ENCODE results near the gene BEX4.
"Not testable (repeated sequence)": the region's sequence is repeated elsewhere in the genome, so short reads cannot be mapped to it uniquely, and the experiment has no call there.

Gene BEX4

GRCh38 chrX:103214870-103215424, at the start of gene BEX4:
TSS of gene BEX4 (plus strand) at chrX:103215108. CDS start at chrX:103216154, 1,046 bp downstream.
- DNase-seq (ENCODE audit: low read depth, low spot score), result peak; percentile 42

GRCh38 chrX:103170216-103170615, 44.7 kb upstream of the BEX4 start:
- DNase-seq (ENCODE audit: low read depth, low spot score), result no peak

GRCh38 chrX:103171353-103171752, 43.6 kb upstream of the BEX4 start:
- DNase-seq (ENCODE audit: low read depth, low spot score), result no peak

GRCh38 chrX:103175256-103175655, 39.7 kb upstream of the BEX4 start:
- DNase-seq (ENCODE audit: low read depth, low spot score), result not testable (repeated sequence)

GRCh38 chrX:103175944-103176753, 38.8 kb upstream of the BEX4 start:
- DNase-seq (ENCODE audit: low read depth, low spot score), result no peak

- DNase-seq (ENCODE audit: low read depth, low spot score), result no peak
Observed at GRCh38 chrX:103177556-103177955, 37.4 kb upstream of the BEX4 start.

GRCh38 chrX:103183912-103184311, 31.0 kb upstream of the BEX4 start:
- peak; percentile 5 for DNase-seq (ENCODE audit: low read depth, low spot score)

- DNase-seq (ENCODE audit: low read depth, low spot score), result no peak
Observed at GRCh38 chrX:103187953-103188475, 26.9 kb upstream of the BEX4 start.

GRCh38 chrX:103197721-103198306, 17.1 kb upstream of the BEX4 start:
- DNase-seq (ENCODE audit: low read depth, low spot score), result no peak

- DNase-seq (ENCODE audit: low read depth, low spot score), result not testable (repeated sequence)
Observed at GRCh38 chrX:103198668-103199067, 16.2 kb upstream of the BEX4 start.

- no peak for DNase-seq (ENCODE audit: low read depth, low spot score)
Observed at GRCh38 chrX:103201041-103201440, 13.9 kb upstream of the BEX4 start.

- no peak for DNase-seq (ENCODE audit: low read depth, low spot score)
Observed at GRCh38 chrX:103210056-103210455, 4.9 kb upstream of the BEX4 start.

- no peak for DNase-seq (ENCODE audit: low read depth, low spot score)
Observed at GRCh38 chrX:103211012-103211715, 3.7 kb upstream of the BEX4 start.

GRCh38 chrX:103212749-103213457, 2.0 kb upstream of the BEX4 start:
- DNase-seq (ENCODE audit: low read depth, low spot score), result no peak

- no peak for DNase-seq (ENCODE audit: low read depth, low spot score)
Observed at GRCh38 chrX:103215425-103215991, 600 bp downstream of the BEX4 start.

GRCh38 chrX:103220511-103221323, 5.8 kb downstream of the BEX4 start:
- no peak for DNase-seq (ENCODE audit: low read depth, low spot score)

GRCh38 chrX:103225918-103226317, 11.0 kb downstream of the BEX4 start:
- DNase-seq (ENCODE audit: low read depth, low spot score), result not testable (repeated sequence)

- DNase-seq (ENCODE audit: low read depth, low spot score), result no peak
Observed at GRCh38 chrX:103233263-103233662, 18.4 kb downstream of the BEX4 start.

- no peak for DNase-seq (ENCODE audit: low read depth, low spot score)
Observed at GRCh38 chrX:103234869-103235268, 20.0 kb downstream of the BEX4 start.

GRCh38 chrX:103235608-103236007, 20.7 kb downstream of the BEX4 start:
- DNase-seq (ENCODE audit: low read depth, low spot score), result not testable (repeated sequence)
